ENCODE measurements around the gene GLTP.

- no peak for TF ChIP-seq POLR2A (IDR thresholded peaks at IDR 0.05)
- TF ChIP-seq CTCF (IDR thresholded peaks at IDR 0.05), result no peak
Observed at GRCh38 chr12:109818905-109819500, 61.3 kb downstream of the GLTP start.
